NB4 (cell line): ENCODE data around the gene SGMS1.

ENCODE experiments used
- CTCF ChIP-seq: IDR thresholded peaks from one replicate; pipeline ENCODE4 v1.5.1; 2012; ENCODE audit warnings: low read depth, low read length
- MAX ChIP-seq: IDR thresholded peaks from 2 replicates; pipeline ENCODE4 v1.6.1; 2011; ENCODE audit warnings: low read depth, low read length
- MYC ChIP-seq: IDR thresholded peaks from 2 replicates; pipeline ENCODE4 v1.6.1; 2011; ENCODE audit warnings: low read depth, low read length
- POLR2A ChIP-seq: IDR thresholded peaks from 2 replicates; pipeline ENCODE4 v1.6.1; 2011; ENCODE audit warnings: mild to moderate bottlenecking; ENCODE audit not compliant: insufficient read length; ENCODE audit errors: extremely low read depth

DNA sequence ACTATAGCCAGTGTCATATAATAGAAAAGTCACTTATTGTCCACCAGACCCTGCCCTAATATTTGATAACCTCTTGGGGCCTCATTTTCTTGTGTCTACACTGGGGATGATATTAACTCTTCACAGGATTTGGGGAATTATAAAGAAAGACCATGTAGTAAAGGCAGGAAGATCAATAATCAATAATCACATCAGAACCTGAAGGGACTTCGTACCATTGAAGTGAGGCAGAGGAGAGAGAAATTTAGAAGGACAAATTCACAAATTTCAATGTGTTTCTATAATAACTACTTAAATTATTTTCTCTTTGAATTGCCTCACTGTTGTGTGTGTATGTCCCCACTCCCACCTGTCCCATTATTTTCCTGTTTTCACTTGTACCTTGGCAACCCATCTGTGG is 10.7 kb upstream of the SGMS1 start:
- no peak for TF ChIP-seq CTCF
- TF ChIP-seq POLR2A, result no peak
- no peak for TF ChIP-seq MAX
- TF ChIP-seq MYC, result no peak
